ENCODE data around the gene SETBP1.
A peak's percentile ranks its signal among the peaks of the same experiment; 100 is the strongest.

DNA sequence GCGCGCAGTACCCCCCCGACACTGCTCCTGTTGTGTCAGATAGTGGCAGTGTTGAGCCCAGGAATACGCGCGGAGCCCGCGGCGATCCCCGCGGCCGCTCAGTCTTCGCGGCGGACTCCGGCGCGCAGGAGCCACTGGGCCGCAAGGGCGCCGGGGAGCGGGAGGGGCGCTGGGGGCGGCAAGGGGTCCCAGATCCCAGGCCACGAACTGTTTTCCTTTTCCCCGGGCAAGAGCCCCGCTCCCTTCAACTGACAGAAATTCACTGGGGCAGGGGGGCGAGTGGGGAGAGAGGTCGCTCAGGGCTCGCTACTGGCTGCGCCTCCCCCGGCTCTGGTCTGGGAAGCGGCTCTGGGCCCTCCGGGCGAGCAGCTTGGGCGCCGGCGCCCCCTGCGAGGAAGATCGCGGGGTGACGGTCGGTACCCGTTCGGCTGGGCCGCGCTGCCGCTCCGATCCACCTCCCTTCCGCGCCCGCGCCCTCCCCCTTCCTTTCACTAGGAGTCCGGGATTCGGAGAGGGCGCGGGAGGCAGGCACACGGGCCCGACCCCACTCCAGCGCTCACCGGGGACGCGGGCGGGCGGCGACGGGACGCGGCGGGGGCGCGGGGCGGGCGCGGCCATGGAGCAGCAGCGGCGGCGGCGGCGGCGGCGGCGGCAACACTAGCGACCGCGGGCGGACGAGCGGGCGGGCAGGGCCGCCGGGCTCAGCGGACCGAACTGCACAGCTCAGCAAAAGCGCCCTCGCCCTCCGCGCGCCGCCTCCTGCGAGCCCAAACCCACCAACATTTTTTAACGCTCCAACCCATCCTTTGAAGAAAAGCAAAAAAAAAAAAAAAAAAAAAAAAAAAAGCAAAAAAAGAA is 1.4 kb upstream of the SETBP1 start:
- peak; percentile 63 for TF ChIP-seq CTCF (conservative IDR thresholded peaks at IDR 0.05; ENCODE audit: low read depth, low read length)
- no peak for TF ChIP-seq EZH2 (IDR thresholded peaks at IDR 0.05; ENCODE audit: borderline replicate concordance, low read depth, low read length, poor library complexity, severe bottlenecking)
